ENCODE measurements around the gene CHRNB2. TPM values are rescaled to one million over a fixed set of nuclear protein-coding genes. Genes with fewer than 3 reads are reported as not detected.

CHRNB2 gene
- total RNA-seq, 1 donor from 2014 or later, result not detected

- intact Hi-C loops (cut with micrococcal nuclease), result no loop called here
These were observed 9.9 kb downstream of the CHRNB2 start for GRCh38 chr1:154577346-154578057.

GRCh38 chr1:154578058-154578418 lies 10.5 kb downstream of the CHRNB2 start:
- intact Hi-C loops (cut with micrococcal nuclease), result no loop called here

GRCh38 chr1:154579374-154579773 lies 11.8 kb downstream of the CHRNB2 start:
- intact Hi-C loops (cut with micrococcal nuclease), result no loop called here

- intact Hi-C loops (cut with micrococcal nuclease), result no loop called here
These were observed 14.2 kb downstream of the CHRNB2 start for GRCh38 chr1:154581766-154582165.

GRCh38 chr1:154582885-154583284 lies 15.3 kb downstream of the CHRNB2 start:
- intact Hi-C loops (cut with micrococcal nuclease), result no loop called here

GRCh38 chr1:154583773-154584172 lies 16.2 kb downstream of the CHRNB2 start:
- intact Hi-C loops (cut with micrococcal nuclease), result no loop called here

- intact Hi-C loops (cut with micrococcal nuclease), result no loop called here
These were observed 16.9 kb downstream of the CHRNB2 start for GRCh38 chr1:154584267-154584994.

- intact Hi-C loops (cut with micrococcal nuclease), result no loop called here
These were observed 18.7 kb downstream of the CHRNB2 start for GRCh38 chr1:154586231-154586630.

- intact Hi-C loops (cut with micrococcal nuclease), result no loop called here
These were observed 19.1 kb downstream of the CHRNB2 start for GRCh38 chr1:154586641-154587040.

GRCh38 chr1:154589780-154590179 lies 22.2 kb downstream of the CHRNB2 start:
- intact Hi-C loops (cut with micrococcal nuclease), result no loop called here

GRCh38 chr1:154590756-154591155 lies 23.2 kb downstream of the CHRNB2 start:
- intact Hi-C loops (cut with micrococcal nuclease), result no loop called here

GRCh38 chr1:154591206-154591605 lies 23.6 kb downstream of the CHRNB2 start:
- intact Hi-C loops (cut with micrococcal nuclease), result no loop called here

GRCh38 chr1:154593390-154593789 lies 25.8 kb downstream of the CHRNB2 start:
- intact Hi-C loops (cut with micrococcal nuclease), result no loop called here

GRCh38 chr1:154594811-154595210 lies 27.2 kb downstream of the CHRNB2 start:
- intact Hi-C loops (cut with micrococcal nuclease), result no loop called here

GRCh38 chr1:154595621-154596020 lies 28.0 kb downstream of the CHRNB2 start:
- intact Hi-C loops (cut with micrococcal nuclease), result no loop called here

- intact Hi-C loops (cut with micrococcal nuclease), result no loop called here
These were observed 31.5 kb downstream of the CHRNB2 start for GRCh38 chr1:154598871-154599635.

GRCh38 chr1:154599658-154600057 lies 32.1 kb downstream of the CHRNB2 start:
- intact Hi-C loops (cut with micrococcal nuclease), result no loop called here

- intact Hi-C loops (cut with micrococcal nuclease), result no loop called here
These were observed 35.7 kb downstream of the CHRNB2 start for GRCh38 chr1:154603317-154603716.

GRCh38 chr1:154605534-154605933 lies 38.0 kb downstream of the CHRNB2 start:
- intact Hi-C loops (cut with micrococcal nuclease), result loop anchor here (5.0 kb wide), 2 partner anchors 272 to 457 kb away; partner anchors contain the start of gene EFNA4

GRCh38 chr1:154607106-154607608 lies 39.6 kb downstream of the CHRNB2 start:
- intact Hi-C loops (cut with micrococcal nuclease), result loop anchor here (1.0 to 5.0 kb wide), 3 partner anchors 48 to 455 kb away; partner anchors contain the start of gene EFNA4

- intact Hi-C loops (cut with micrococcal nuclease), result loop anchor here (1.0 to 5.0 kb wide), 11 partner anchors 20 to 454 kb away; partner anchors contain the start of genes EFNA4, HAX1, PMVK and UBAP2L
These were observed 40.2 kb downstream of the CHRNB2 start, which contains the start of gene ADAR for GRCh38 chr1:154607609-154608396. Gene ADAR (minus strand): TSS chr1:154608186. CDS start chr1:154608006, 180 bp downstream.

All from T-helper 1 cell treated with Interleukin-12 subunit alpha and Interleukin-12 subunit beta and Interleukin-4 antibody, amounts not matched to agents 30 ng/mL and 1 ng/mL, for 36 hours (primary cell).